HEK293 (cell line): Measurements from ENCODE around the gene MEG3.

ENCODE experiments used
- CTCF ChIA-PET: fragments of 350-600 bp; formaldehyde crosslinking; extraction: SDS; loops from one replicate; lab custom pipeline; 2021; ENCODE audit warnings: antibody characterized with exemption; lab: Yijun Ruan, JAX
- POLR2A ChIA-PET: fragments of 300-600 bp; formaldehyde crosslinking; extraction: SDS; loops from one replicate; lab custom pipeline; 2020; ENCODE audit warnings: antibody characterized with exemption, inconsistent platforms; lab: Yijun Ruan, JAX
- H3K27ac ChIP-seq: fragments of 200-500 bp; sonication (Bioruptor generic); 2 replicates; pipeline ENCODE4 v1.5.1; 2014; ENCODE audit warnings: low read depth, low read length, control low read depth, inconsistent platforms; ENCODE audit errors: extremely low read depth
- H3K36me3 ChIP-seq, 2 experiments: fragments of 200-500 bp in 1 of 2; sonication (Bioruptor generic) in 1 of 2; 1 replicate in 1 of 2; 2 replicates in 1 of 2; pipeline ENCODE4 v1.5.1; 2014 to 2017; ENCODE audit warnings: inconsistent platforms in 2 of 2, low read length in 2 of 2; ENCODE audit not compliant: control insufficient read depth in 2 of 2, insufficient read depth in 1 of 2
- H3K4me1 ChIP-seq: fragments of 200-500 bp; sonication (Bioruptor generic); 2 replicates; pipeline ENCODE4 v1.5.1; 2014; ENCODE audit warnings: mild to moderate bottlenecking, low read length, inconsistent platforms; ENCODE audit not compliant: control insufficient read depth, insufficient read depth
- H3K4me3 ChIP-seq: 2 replicates; pipeline ENCODE4 v1.5.1; 2011; ENCODE audit warnings: low read depth, mild to moderate bottlenecking, control low read depth, low read length, moderate library complexity
- H3K9me3 ChIP-seq: fragments of 200-500 bp; sonication (Bioruptor generic); 2 replicates; pipeline ENCODE4 v1.5.1; 2014; ENCODE audit warnings: low read depth, low read length, inconsistent platforms; ENCODE audit not compliant: control insufficient read depth, insufficient read depth
- GFI1B ChIP-seq: fragments of 450-650 bp; formaldehyde crosslinking; IDR thresholded peaks from 2 replicates; pipeline ENCODE4 v1.5.1; 2016; ENCODE audit warnings: missing biosample characterization, missing genetic modification characterization
- HOXC10 ChIP-seq: sonication (generic); formaldehyde crosslinking; IDR thresholded peaks from 2 replicates; pipeline ENCODE4 v1.8.1; 2023; ENCODE audit warnings: mild to moderate bottlenecking, missing genetic modification reagents
- IKZF3 ChIP-seq: fragments of 450-650 bp; IDR thresholded peaks from 2 replicates; pipeline ENCODE4 v1.5.0; 2018; ENCODE audit warnings: missing biosample characterization, mild to moderate bottlenecking, missing genetic modification characterization, moderate library complexity
- PRDM1 ChIP-seq: fragments of 450-650 bp; formaldehyde crosslinking; IDR thresholded peaks from 2 replicates; pipeline ENCODE4; 2016; ENCODE audit warnings: missing biosample characterization, missing genetic modification characterization
- SCRT2 ChIP-seq: fragments of 450-650 bp; formaldehyde crosslinking; IDR thresholded peaks from 2 replicates; pipeline ENCODE4 v1.5.1; 2016; ENCODE audit warnings: missing biosample characterization, missing genetic modification characterization
- ZBTB20 ChIP-seq: fragments of 450-650 bp; formaldehyde crosslinking; IDR thresholded peaks from 2 replicates; pipeline ENCODE4 v1.5.1; 2016; ENCODE audit warnings: missing biosample characterization, missing genetic modification characterization
- ZFHX2 ChIP-seq: fragments of 450-650 bp; formaldehyde crosslinking; conservative IDR thresholded peaks from 2 replicates; pipeline ENCODE4 v1.5.1; 2016; ENCODE audit warnings: missing biosample characterization, missing genetic modification characterization
- ZNF266 ChIP-seq: fragments of 450-650 bp; formaldehyde crosslinking; IDR thresholded peaks from 2 replicates; pipeline ENCODE4 v1.5.1; 2016; ENCODE audit warnings: missing biosample characterization, missing genetic modification characterization, low read depth
- ZNF335 ChIP-seq: fragments of 450-650 bp; formaldehyde crosslinking; conservative IDR thresholded peaks from 2 replicates; pipeline ENCODE4 v1.5.1; 2016; ENCODE audit warnings: missing biosample characterization, missing genetic modification characterization
- ZNF37A ChIP-seq: fragments of 450-650 bp; IDR thresholded peaks from 2 replicates; pipeline ENCODE4 v1.5.1; 2018; ENCODE audit warnings: missing biosample characterization, missing genetic modification characterization
- ZNF423 ChIP-seq: fragments of 450-650 bp; formaldehyde crosslinking; IDR thresholded peaks from 2 replicates; pipeline ENCODE4 v1.5.1; 2016; ENCODE audit warnings: missing biosample characterization, missing genetic modification characterization
- ZNF561 ChIP-seq: fragments of 450-650 bp; IDR thresholded peaks from 2 replicates; pipeline ENCODE4 v1.5.1; 2018; ENCODE audit warnings: missing biosample characterization, missing genetic modification characterization, borderline replicate concordance
- ZSCAN16 ChIP-seq: fragments of 450-650 bp; formaldehyde crosslinking; IDR thresholded peaks from 2 replicates; pipeline ENCODE4 v1.5.1; 2016; ENCODE audit warnings: missing biosample characterization, missing genetic modification characterization
- TF ChIP-seq, protein P1 (sequence below): IDR thresholded peaks from 2 replicates; pipeline ENCODE4 v1.6.1; 2011; ENCODE audit warnings: mild to moderate bottlenecking, low read depth, low read length, borderline replicate concordance
- TF ChIP-seq, protein P2 (sequence below): fragments of 450-650 bp; formaldehyde crosslinking; IDR thresholded peaks from 2 replicates; pipeline ENCODE4; 2016; ENCODE audit warnings: missing biosample characterization, missing genetic modification characterization
- TF ChIP-seq, protein P3 (sequence below): fragments of 450-650 bp; formaldehyde crosslinking; optimal IDR thresholded peaks from 2 replicates; pipeline ENCODE3; 2016; ENCODE audit warnings: missing biosample characterization, mild to moderate bottlenecking, missing genetic modification characterization
- TF ChIP-seq, protein P4 (sequence below): fragments of 450-650 bp; formaldehyde crosslinking; IDR thresholded peaks from 2 replicates; pipeline ENCODE4 v1.5.1; 2016; ENCODE audit warnings: missing biosample characterization, missing genetic modification characterization
- TF ChIP-seq, protein P5 (sequence below): fragments of 450-650 bp; formaldehyde crosslinking; IDR thresholded peaks from 2 replicates; pipeline ENCODE4 v1.5.1; 2017; ENCODE audit warnings: missing biosample characterization, missing genetic modification characterization
- TF ChIP-seq, protein P6 (sequence below): fragments of 450-650 bp; formaldehyde crosslinking; IDR thresholded peaks from 2 replicates; pipeline ENCODE4 v1.5.1; 2016; ENCODE audit warnings: missing biosample characterization, missing genetic modification characterization
- TF ChIP-seq, protein P7 (sequence below): fragments of 450-650 bp; formaldehyde crosslinking; IDR thresholded peaks from 2 replicates; pipeline ENCODE4 v1.5.1; 2016; ENCODE audit warnings: missing biosample characterization, missing genetic modification characterization
- TF ChIP-seq, protein P8 (sequence below): fragments of 450-650 bp; formaldehyde crosslinking; IDR thresholded peaks from 2 replicates; pipeline ENCODE4 v1.5.1; 2016; ENCODE audit warnings: missing biosample characterization, missing genetic modification characterization

Gene MEG3

DNA sequence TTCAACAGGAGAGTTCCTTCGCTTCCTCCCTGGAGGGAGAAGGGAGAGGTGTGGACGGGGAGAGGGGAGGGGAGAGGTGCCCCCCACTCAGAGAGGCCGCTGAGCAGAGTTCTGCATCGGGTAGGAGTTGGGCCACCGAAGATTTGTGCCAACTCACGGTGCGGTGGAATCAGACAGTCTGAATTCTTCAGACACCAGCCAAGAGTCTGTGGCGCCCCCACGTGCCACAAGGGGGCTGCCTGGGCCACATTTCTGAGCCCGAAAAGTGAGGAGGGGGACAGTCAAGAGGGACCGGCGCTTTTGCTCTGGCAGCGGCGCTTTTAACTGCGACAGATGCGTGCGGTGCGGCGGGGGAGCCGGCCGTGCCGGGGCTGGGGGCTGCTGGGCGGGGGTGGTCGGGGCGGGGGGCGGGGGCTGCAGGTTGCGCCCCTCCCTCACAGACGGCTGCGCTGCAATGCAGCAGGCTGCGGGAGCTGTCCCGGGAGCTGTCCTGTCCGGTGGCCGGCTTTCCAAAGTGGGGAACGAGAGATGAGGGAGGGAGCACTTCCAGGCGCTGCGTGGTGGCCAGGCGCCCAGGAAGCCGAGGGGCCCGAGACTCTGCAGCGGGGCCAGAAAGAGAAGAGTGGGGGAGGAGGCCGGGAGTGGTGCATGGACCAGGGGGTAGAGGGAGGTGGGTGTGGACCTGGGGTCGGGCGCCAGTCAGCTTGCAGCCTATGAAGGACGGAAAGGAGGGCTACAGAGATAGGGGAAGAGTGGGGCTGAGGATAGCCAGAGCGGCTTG, 78.6 kb downstream of the MEG3 start:
- ChIA-PET CTCF (interaction anchor here (0.7 to 1.2 kb wide), 3 partner anchors 16 to 387 kb away, joined by 3 read pairs; no protein-coding TSS in a partner anchor), POLR2A (no interaction called here)
- Histone ChIP-seq H3K4me3 (no peak overlapping the region), H3K4me1 (no peaks in the 10 kb centered on the region), H3K27ac (no peak overlapping the region), H3K36me3 (no peaks in the 10 kb centered on the region), H3K9me3 (no peaks in the 10 kb centered on the region)
- TF ChIP-seq IKZF3 (tag by site-specific recombination) (no peak), PRDM1 (tag by site-specific recombination) (no peak), ZBTB20 (tag by site-specific recombination) (peak; percentile 68), GFI1B (no peak), ZNF37A (no peak), HOXC10 (CRISPR knock-in tag) (no peak), ZNF561 (no peak), ZFHX2 (tag by site-specific recombination) (0 out of 2 replicates have a peak, but pooled peaks have one; percentile 28), SCRT2 (tag by site-specific recombination) (peak; percentile 81), ZNF266 (tag by site-specific recombination) (no peak), ZNF335 (tag by site-specific recombination) (no peak), ZNF423 (0 out of 2 replicates have a peak, but pooled peaks have one; percentile 26), ZSCAN16 (no peak)
- TF ChIP-seq, protein P1, sequence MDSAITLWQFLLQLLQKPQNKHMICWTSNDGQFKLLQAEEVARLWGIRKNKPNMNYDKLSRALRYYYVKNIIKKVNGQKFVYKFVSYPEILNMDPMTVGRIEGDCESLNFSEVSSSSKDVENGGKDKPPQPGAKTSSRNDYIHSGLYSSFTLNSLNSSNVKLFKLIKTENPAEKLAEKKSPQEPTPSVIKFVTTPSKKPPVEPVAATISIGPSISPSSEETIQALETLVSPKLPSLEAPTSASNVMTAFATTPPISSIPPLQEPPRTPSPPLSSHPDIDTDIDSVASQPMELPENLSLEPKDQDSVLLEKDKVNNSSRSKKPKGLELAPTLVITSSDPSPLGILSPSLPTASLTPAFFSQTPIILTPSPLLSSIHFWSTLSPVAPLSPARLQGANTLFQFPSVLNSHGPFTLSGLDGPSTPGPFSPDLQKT = no peak
- TF ChIP-seq, protein P2, sequence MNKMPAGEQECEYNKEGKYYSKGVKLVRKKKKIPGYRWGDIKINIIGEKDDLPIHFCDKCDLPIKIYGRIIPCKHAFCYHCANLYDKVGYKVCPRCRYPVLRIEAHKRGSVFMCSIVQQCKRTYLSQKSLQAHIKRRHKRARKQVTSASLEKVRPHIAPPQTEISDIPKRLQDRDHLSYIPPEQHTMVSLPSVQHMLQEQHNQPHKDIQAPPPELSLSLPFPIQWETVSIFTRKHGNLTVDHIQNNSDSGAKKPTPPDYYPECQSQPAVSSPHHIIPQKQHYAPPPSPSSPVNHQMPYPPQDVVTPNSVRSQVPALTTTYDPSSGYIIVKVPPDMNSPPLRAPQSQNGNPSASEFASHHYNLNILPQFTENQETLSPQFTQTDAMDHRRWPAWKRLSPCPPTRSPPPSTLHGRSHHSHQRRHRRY (tag by site-specific recombination) = no peak
- TF ChIP-seq, protein P3, sequence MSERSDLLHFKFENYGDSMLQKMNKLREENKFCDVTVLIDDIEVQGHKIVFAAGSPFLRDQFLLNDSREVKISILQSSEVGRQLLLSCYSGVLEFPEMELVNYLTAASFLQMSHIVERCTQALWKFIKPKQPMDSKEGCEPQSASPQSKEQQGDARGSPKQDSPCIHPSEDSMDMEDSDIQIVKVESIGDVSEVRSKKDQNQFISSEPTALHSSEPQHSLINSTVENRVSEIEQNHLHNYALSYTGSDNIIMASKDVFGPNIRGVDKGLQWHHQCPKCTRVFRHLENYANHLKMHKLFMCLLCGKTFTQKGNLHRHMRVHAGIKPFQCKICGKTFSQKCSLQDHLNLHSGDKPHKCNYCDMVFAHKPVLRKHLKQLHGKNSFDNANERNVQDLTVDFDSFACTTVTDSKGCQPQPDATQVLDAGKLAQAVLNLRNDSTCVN = no peak
- TF ChIP-seq, protein P4, sequence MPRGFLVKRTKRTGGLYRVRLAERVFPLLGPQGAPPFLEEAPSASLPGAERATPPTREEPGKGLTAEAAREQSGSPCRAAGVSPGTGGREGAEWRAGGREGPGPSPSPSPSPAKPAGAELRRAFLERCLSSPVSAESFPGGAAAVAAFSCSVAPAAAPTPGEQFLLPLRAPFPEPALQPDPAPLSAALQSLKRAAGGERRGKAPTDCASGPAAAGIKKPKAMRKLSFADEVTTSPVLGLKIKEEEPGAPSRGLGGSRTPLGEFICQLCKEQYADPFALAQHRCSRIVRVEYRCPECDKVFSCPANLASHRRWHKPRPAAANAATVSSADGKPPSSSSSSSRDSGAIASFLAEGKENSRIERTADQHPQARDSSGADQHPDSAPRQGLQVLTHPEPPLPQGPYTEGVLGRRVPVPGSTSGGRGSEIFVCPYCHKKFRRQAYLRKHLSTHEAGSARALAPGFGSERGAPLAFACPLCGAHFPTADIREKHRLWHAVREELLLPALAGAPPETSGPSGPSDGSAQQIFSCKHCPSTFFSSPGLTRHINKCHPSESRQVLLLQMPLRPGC (tag by site-specific recombination) = no peak
- TF ChIP-seq, protein P5, sequence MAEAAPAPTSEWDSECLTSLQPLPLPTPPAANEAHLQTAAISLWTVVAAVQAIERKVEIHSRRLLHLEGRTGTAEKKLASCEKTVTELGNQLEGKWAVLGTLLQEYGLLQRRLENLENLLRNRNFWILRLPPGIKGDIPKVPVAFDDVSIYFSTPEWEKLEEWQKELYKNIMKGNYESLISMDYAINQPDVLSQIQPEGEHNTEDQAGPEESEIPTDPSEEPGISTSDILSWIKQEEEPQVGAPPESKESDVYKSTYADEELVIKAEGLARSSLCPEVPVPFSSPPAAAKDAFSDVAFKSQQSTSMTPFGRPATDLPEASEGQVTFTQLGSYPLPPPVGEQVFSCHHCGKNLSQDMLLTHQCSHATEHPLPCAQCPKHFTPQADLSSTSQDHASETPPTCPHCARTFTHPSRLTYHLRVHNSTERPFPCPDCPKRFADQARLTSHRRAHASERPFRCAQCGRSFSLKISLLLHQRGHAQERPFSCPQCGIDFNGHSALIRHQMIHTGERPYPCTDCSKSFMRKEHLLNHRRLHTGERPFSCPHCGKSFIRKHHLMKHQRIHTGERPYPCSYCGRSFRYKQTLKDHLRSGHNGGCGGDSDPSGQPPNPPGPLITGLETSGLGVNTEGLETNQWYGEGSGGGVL (tag by site-specific recombination) = peak; percentile 25; the same call in 1 of the 2 replicates
- TF ChIP-seq, protein P6, sequence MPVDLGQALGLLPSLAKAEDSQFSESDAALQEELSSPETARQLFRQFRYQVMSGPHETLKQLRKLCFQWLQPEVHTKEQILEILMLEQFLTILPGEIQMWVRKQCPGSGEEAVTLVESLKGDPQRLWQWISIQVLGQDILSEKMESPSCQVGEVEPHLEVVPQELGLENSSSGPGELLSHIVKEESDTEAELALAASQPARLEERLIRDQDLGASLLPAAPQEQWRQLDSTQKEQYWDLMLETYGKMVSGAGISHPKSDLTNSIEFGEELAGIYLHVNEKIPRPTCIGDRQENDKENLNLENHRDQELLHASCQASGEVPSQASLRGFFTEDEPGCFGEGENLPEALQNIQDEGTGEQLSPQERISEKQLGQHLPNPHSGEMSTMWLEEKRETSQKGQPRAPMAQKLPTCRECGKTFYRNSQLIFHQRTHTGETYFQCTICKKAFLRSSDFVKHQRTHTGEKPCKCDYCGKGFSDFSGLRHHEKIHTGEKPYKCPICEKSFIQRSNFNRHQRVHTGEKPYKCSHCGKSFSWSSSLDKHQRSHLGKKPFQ (tag by site-specific recombination) = no peak
- TF ChIP-seq, protein P7, sequence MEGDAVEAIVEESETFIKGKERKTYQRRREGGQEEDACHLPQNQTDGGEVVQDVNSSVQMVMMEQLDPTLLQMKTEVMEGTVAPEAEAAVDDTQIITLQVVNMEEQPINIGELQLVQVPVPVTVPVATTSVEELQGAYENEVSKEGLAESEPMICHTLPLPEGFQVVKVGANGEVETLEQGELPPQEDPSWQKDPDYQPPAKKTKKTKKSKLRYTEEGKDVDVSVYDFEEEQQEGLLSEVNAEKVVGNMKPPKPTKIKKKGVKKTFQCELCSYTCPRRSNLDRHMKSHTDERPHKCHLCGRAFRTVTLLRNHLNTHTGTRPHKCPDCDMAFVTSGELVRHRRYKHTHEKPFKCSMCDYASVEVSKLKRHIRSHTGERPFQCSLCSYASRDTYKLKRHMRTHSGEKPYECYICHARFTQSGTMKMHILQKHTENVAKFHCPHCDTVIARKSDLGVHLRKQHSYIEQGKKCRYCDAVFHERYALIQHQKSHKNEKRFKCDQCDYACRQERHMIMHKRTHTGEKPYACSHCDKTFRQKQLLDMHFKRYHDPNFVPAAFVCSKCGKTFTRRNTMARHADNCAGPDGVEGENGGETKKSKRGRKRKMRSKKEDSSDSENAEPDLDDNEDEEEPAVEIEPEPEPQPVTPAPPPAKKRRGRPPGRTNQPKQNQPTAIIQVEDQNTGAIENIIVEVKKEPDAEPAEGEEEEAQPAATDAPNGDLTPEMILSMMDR (tag by site-specific recombination) = peak; percentile 29; the same call in 1 of the 2 replicates
- TF ChIP-seq, protein P8, sequence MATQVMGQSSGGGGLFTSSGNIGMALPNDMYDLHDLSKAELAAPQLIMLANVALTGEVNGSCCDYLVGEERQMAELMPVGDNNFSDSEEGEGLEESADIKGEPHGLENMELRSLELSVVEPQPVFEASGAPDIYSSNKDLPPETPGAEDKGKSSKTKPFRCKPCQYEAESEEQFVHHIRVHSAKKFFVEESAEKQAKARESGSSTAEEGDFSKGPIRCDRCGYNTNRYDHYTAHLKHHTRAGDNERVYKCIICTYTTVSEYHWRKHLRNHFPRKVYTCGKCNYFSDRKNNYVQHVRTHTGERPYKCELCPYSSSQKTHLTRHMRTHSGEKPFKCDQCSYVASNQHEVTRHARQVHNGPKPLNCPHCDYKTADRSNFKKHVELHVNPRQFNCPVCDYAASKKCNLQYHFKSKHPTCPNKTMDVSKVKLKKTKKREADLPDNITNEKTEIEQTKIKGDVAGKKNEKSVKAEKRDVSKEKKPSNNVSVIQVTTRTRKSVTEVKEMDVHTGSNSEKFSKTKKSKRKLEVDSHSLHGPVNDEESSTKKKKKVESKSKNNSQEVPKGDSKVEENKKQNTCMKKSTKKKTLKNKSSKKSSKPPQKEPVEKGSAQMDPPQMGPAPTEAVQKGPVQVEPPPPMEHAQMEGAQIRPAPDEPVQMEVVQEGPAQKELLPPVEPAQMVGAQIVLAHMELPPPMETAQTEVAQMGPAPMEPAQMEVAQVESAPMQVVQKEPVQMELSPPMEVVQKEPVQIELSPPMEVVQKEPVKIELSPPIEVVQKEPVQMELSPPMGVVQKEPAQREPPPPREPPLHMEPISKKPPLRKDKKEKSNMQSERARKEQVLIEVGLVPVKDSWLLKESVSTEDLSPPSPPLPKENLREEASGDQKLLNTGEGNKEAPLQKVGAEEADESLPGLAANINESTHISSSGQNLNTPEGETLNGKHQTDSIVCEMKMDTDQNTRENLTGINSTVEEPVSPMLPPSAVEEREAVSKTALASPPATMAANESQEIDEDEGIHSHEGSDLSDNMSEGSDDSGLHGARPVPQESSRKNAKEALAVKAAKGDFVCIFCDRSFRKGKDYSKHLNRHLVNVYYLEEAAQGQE (tag by site-specific recombination) = peak; percentile 60
